GM12865 (cell line): ENCODE measurements around the gene PPM1H.
A peak's percentile ranks its signal among the peaks of the same experiment; 100 is the strongest.

Experiments
- DNase-seq: peaks from one replicate; pipeline ENCODE4 v3.0.0; 2010; ENCODE audit warnings: low read depth
- H3K4me3 ChIP-seq: 2 replicates; pipeline ENCODE4 v1.5.1; 2011; ENCODE audit warnings: mild to moderate bottlenecking, low read depth, low read length, control low read depth
- CTCF ChIP-seq: IDR thresholded peaks from 2 replicates; pipeline ENCODE4 v1.5.1; 2011; ENCODE audit warnings: low read length, control low read depth, low read depth, inconsistent platforms; ENCODE audit not compliant: insufficient read depth; ENCODE audit errors: missing control alignments

Gene PPM1H

GRCh38 chr12:62934799-62935674, at the start of gene PPM1H:
TSS of gene PPM1H (minus strand) at chr12:62935150. CDS start at chr12:62934736, 414 bp downstream.
- DNase-seq: peak; percentile 81
- peak; percentile 42 for TF ChIP-seq CTCF
- H3K4me3 ChIP-seq: peak within 1 kb of the TSS; percentile 68

- H3K4me3 ChIP-seq: no peak overlapping the region
- peak; percentile 18 for TF ChIP-seq CTCF
- peak; percentile 37 for DNase-seq
Observed at GRCh38 chr12:62983594-62983993, 48.6 kb upstream of the PPM1H start.

GRCh38 chr12:62978768-62979167, 43.8 kb upstream of the PPM1H start:
- no peak overlapping the region for H3K4me3 ChIP-seq
- no peak for DNase-seq
- no peak for TF ChIP-seq CTCF

GRCh38 chr12:62977883-62978282, 42.9 kb upstream of the PPM1H start:
- no peak overlapping the region for H3K4me3 ChIP-seq

GRCh38 chr12:62977418-62977817, 42.5 kb upstream of the PPM1H start:
- TF ChIP-seq CTCF: no peak
- no peak for DNase-seq
- H3K4me3 ChIP-seq: no peak overlapping the region

More at GRCh38 chr12:62977883-62978282, 42.9 kb upstream of the PPM1H start:
- DNase-seq: no peak
- no peak for TF ChIP-seq CTCF

GRCh38 chr12:62976110-62976662, 41.2 kb upstream of the PPM1H start:
- TF ChIP-seq CTCF: no peak
- no peak for DNase-seq
- H3K4me3 ChIP-seq: no peak overlapping the region
